Measurements from ENCODE around the gene NACA2.
"Not testable (repeated sequence)": the region's sequence is repeated elsewhere in the genome, so short reads cannot be mapped to it uniquely, and the experiment has no call there.

NACA2 gene

GRCh38 chr17:61575983-61576382 lies 15.0 kb downstream of the NACA2 start:
- DNase-seq (ENCODE audit: low read depth in 2 of 2), result no peak

GRCh38 chr17:61575352-61575975 lies 15.6 kb downstream of the NACA2 start:
- no peak for DNase-seq (ENCODE audit: low read depth in 2 of 2)

- DNase-seq (ENCODE audit: low read depth in 2 of 2), result no peak
Observed at GRCh38 chr17:61574542-61575351, 16.3 kb downstream of the NACA2 start.

- not testable (repeated sequence) for DNase-seq (ENCODE audit: low read depth in 2 of 2)
Observed at GRCh38 chr17:61572547-61572946, 18.5 kb downstream of the NACA2 start.

GRCh38 chr17:61571624-61572023 lies 19.4 kb downstream of the NACA2 start:
- no peak for DNase-seq (ENCODE audit: low read depth in 2 of 2)

GRCh38 chr17:61570118-61570517 lies 20.9 kb downstream of the NACA2 start:
- DNase-seq (ENCODE audit: low read depth in 2 of 2), result no peak

- not testable (repeated sequence) for DNase-seq (ENCODE audit: low read depth in 2 of 2)
Observed at GRCh38 chr17:61569525-61569924, 21.5 kb downstream of the NACA2 start.

GRCh38 chr17:61568219-61569072 lies 22.6 kb downstream of the NACA2 start:
- no peak for DNase-seq (ENCODE audit: low read depth in 2 of 2)

- DNase-seq (ENCODE audit: low read depth in 2 of 2), result no peak
Observed at GRCh38 chr17:61567045-61567802, 23.8 kb downstream of the NACA2 start.

GRCh38 chr17:61566448-61566847 lies 24.6 kb downstream of the NACA2 start:
- not testable (repeated sequence) for DNase-seq (ENCODE audit: low read depth in 2 of 2)

- not testable (repeated sequence) for DNase-seq (ENCODE audit: low read depth in 2 of 2)
Observed at GRCh38 chr17:61565850-61566249, 25.2 kb downstream of the NACA2 start.

GRCh38 chr17:61565213-61565612 lies 25.8 kb downstream of the NACA2 start:
- no peak for DNase-seq (ENCODE audit: low read depth in 2 of 2)

GRCh38 chr17:61562287-61562686 lies 28.7 kb downstream of the NACA2 start:
- DNase-seq (ENCODE audit: low read depth in 2 of 2), result no peak

GRCh38 chr17:61561354-61561753 lies 29.7 kb downstream of the NACA2 start:
- DNase-seq (ENCODE audit: low read depth in 2 of 2), result no peak

- DNase-seq (ENCODE audit: low read depth in 2 of 2), result no peak
Observed at GRCh38 chr17:61560071-61560470, 30.9 kb downstream of the NACA2 start.

GRCh38 chr17:61556224-61557188 lies 34.5 kb downstream of the NACA2 start:
- no peak for DNase-seq (ENCODE audit: low read depth in 2 of 2)

GRCh38 chr17:61555127-61555566 lies 35.9 kb downstream of the NACA2 start:
- no peak for DNase-seq (ENCODE audit: low read depth in 2 of 2)

- no peak for DNase-seq (ENCODE audit: low read depth in 2 of 2)
Observed at GRCh38 chr17:61554209-61554608, 36.8 kb downstream of the NACA2 start.

- DNase-seq (ENCODE audit: low read depth in 2 of 2), result not testable (repeated sequence)
Observed at GRCh38 chr17:61552560-61552959, 38.5 kb downstream of the NACA2 start.

GRCh38 chr17:61551255-61551742 lies 39.7 kb downstream of the NACA2 start:
- DNase-seq (ENCODE audit: low read depth in 2 of 2), result no peak
